Prostate gland (tissue), 2 donors: Measurements from ENCODE around the gene LYPD8.

Source experiments
- POLR2AphosphoS5 ChIP-seq: sonication (generic); formaldehyde crosslinking; IDR thresholded peaks from one replicate; pipeline ENCODE4 v1.6.1; 2017; ENCODE audit warnings: antibody characterized with exemption
- TF ChIP-seq, protein P1 (sequence below), 4 experiments: fragments of 200-600 bp in 2 of 4; fragments of 450-650 bp in 2 of 4; sonication (generic) in 2 of 4; IDR thresholded peaks; 1 replicate in 3 of 4; 2 replicates in 1 of 4; pipeline ENCODE4 v1.5.1; 2016 to 2019; ENCODE audit warnings: antibody characterized with exemption in 4 of 4, mild to moderate bottlenecking in 2 of 4, moderate library complexity in 2 of 4

GRCh38 chr1:248691567-248692155 lies 63.9 kb downstream of the LYPD8 start:
- TF ChIP-seq, protein P1, sequence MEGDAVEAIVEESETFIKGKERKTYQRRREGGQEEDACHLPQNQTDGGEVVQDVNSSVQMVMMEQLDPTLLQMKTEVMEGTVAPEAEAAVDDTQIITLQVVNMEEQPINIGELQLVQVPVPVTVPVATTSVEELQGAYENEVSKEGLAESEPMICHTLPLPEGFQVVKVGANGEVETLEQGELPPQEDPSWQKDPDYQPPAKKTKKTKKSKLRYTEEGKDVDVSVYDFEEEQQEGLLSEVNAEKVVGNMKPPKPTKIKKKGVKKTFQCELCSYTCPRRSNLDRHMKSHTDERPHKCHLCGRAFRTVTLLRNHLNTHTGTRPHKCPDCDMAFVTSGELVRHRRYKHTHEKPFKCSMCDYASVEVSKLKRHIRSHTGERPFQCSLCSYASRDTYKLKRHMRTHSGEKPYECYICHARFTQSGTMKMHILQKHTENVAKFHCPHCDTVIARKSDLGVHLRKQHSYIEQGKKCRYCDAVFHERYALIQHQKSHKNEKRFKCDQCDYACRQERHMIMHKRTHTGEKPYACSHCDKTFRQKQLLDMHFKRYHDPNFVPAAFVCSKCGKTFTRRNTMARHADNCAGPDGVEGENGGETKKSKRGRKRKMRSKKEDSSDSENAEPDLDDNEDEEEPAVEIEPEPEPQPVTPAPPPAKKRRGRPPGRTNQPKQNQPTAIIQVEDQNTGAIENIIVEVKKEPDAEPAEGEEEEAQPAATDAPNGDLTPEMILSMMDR (IDR thresholded peaks at IDR 0.05): no peak
- TF ChIP-seq POLR2AphosphoS5: no peak
